Measurements from ENCODE around the gene STRIP2.
"Not testable (repeated sequence)": the region's sequence is repeated elsewhere in the genome, so short reads cannot be mapped to it uniquely, and the experiment has no call there.

Gene STRIP2

DNA sequence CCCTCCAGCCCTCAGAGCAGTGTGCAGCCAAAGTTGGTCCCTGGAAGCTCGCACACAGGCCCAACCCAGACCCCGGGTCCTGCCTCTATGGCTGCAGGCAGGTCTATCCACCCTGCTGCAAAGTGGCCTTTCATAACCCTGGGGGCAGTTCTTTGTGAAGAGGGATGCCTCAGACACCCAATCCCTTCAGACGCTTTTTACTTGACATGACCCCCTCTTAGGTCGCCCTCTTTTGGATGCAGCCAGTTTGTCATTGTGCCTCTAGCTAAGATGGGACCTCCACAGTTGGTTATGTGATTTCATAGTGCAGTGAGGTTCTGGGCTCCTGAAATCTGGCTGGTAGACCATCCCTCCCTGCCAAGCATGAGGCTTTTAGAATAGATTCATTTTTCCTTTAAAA, 95.4 kb downstream of the STRIP2 start:
- no peak for DNase-seq (ENCODE audit: low read depth in 2 of 2)

DNA sequence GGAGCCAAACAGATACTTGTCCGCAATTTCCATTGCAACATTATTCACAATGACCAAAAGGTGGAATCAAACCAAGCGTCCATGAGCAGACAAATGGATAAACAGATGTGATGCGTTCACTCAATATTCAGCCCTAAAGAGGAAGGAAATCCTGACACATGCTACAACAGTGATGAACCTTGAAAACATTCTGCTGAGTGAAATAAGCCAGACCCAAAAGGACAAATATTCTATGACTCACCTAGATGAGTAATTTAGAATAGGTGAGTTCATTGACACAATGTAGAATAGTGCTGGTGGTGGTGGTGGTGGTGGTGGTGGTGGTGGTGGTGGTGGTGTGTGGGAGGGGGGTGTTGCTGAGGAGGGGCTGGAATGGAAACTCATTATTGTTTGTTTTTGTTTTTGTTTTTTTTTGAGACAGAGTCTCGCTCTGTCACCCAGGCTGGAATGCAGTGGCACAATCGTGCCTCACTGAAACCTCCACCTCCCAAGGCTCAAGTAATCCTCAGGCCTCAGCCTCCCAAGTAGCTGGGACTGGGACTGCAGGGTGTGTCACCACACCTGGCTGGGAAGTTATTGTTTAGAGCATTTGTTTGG, 96.7 kb downstream of the STRIP2 start:
- peak; percentile 16 to 27 for DNase-seq (ENCODE audit: low read depth in 2 of 2)

DNA sequence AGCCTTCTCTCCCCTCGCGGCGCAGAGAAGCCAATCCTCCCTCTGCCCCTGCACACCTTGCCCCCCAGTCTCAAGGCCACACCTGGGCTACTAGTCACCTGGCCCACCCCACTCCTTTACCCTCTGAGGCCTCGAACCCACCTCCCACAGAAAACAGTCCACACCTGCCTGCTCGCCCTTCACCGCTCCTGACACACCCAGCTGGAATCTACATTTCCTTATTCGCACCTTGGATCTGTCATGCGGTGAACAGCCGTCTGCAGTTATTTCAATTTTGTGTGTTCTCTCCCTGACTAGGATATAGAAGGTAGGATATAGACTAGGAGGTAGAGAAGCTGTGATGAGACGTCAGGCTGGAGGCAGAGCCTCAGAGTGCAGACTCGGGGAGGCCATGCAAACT, 97.5 kb downstream of the STRIP2 start:
- no peak for DNase-seq (ENCODE audit: low read depth in 2 of 2)

DNA sequence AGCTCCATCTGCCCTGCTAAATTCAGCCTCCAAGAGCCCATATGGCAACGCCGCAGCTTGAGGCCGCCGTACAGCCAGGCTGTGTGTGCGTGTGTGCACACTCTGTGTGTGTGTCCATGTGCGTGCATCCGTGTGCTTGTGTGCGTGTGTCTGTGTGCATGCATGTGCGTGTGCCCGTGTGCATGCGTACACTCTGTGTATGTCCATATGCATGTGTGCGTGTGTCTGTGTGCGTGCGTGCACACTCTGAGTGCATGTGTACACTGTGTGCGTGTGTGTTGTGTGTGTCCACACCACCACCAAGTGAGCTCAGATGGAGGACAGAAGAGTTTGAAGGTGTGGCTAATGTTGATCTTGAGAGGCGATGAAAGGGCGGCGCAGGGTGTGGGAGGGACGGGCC, 98.1 kb downstream of the STRIP2 start:
- no peak for DNase-seq (ENCODE audit: low read depth in 2 of 2)

DNA sequence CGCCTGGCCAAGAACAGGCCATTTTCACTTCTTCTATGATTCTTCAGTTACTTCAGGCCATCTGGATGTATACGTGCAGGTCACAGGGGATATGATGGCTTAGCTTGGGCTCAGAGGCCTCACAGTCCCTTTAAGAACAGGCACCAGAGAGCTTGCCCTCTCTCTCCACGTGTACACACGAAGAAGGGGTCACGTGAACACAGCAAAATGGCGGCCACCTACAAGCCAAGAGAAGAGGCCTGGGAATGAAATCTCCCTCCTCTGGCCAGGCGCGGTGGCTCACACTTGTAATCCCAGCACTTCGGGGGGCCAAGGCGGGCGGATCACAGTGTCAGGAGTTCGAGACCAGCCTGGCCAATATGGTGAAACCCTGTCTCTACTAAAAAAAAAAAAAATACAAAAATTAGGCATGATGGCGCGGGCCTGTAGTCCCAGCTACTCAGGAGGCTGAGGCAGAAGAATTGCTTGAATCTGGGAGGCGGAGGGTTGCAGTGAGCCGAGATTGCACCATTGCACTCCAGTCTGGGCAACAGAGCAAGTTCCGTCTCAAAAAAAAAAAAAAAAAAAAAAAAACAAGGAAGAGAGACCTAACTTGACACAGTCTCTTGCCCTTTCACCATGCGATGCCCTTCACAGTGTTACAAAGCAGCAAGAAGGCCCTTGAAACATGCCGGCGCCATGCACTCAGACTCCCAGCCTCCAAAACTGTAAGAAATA, 100.5 kb downstream of the STRIP2 start:
- DNase-seq (ENCODE audit: low read depth in 2 of 2) = not testable (repeated sequence)

DNA sequence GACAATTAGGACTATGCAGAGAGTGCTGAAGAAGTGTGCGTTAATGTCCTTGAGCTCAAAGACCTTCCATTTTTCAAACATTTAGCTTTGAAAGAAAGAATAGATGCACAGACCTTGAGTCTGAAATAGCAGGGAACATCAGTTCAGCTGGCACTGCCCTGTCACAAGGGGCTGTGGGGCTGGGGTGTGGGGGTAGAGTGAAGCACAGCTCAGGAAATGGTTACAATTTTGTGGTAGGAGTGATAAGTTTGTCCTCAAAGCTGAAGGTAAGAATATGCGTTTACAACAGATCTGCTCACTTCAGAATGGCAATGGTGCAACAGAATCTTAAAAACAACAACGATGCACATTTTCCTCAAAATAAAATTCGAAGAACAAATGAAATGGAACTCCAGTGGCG, 101.7 kb downstream of the STRIP2 start:
- peak; percentile 6 to 19 for DNase-seq (ENCODE audit: low read depth in 2 of 2)

DNA sequence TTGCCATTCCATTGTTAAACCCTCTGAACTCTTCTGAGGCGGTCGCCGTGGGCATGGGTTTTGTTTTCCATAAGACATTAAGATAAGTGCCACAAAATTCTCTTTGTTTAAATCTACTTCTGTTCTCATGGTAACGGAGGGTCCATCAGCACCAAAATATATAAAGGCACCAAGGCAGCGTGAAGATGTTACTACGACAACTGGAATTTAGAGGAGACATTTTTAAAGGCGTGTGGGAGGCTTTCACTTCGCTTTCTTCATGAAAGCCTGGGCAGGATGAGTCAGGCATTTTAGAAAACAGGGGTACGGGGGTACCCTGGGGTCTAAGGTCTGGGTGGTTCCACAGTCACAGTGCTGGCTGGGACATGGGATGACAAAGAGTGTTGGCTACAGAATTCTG, 102.1 kb downstream of the STRIP2 start:
- no peak for DNase-seq (ENCODE audit: low read depth in 2 of 2)
